SK-N-SH (cell line): ENCODE results near the gene KCNB1.

Experiments used
- CTCF ChIP-seq: fragments of 200-600 bp; sonication (generic); IDR thresholded peaks from 2 replicates; pipeline ENCODE4 v1.6.1; 2017; ENCODE audit warnings: antibody characterized with exemption, mild to moderate bottlenecking, moderate library complexity
- EZH2phosphoT487 ChIP-seq: fragments of 200-600 bp; sonication (generic); IDR thresholded peaks from 2 replicates; pipeline ENCODE4 v1.6.1; 2017; ENCODE audit warnings: low read depth, mixed run types, mild to moderate bottlenecking, antibody characterized with exemption, moderate library complexity, borderline replicate concordance
- GABPA ChIP-seq: IDR thresholded peaks from 2 replicates; pipeline ENCODE4 v1.4.0; 2012; ENCODE audit warnings: low read depth, mild to moderate bottlenecking
- MAX ChIP-seq: IDR thresholded peaks from 2 replicates; pipeline ENCODE4 v1.4.0; 2012; ENCODE audit warnings: low read depth
- MXI1 ChIP-seq: IDR thresholded peaks from 2 replicates; pipeline ENCODE4 v1.6.1; 2012; ENCODE audit warnings: mild to moderate bottlenecking, low read depth, low read length, improper control_type of control experiment
- POLR2AphosphoS5 ChIP-seq: IDR thresholded peaks from 2 replicates; pipeline ENCODE4 v1.6.1; 2012; ENCODE audit warnings: low read depth, low read length
- REST ChIP-seq: IDR thresholded peaks from 2 replicates; pipeline ENCODE4 v1.6.1; 2012; ENCODE audit warnings: mild to moderate bottlenecking, low read depth, low read length, moderate library complexity
- RFX5 ChIP-seq: IDR thresholded peaks from 2 replicates; pipeline ENCODE4 v1.6.1; 2012; ENCODE audit warnings: mild to moderate bottlenecking, improper control_type of control experiment, low read length
- USF1 ChIP-seq: IDR thresholded peaks from 2 replicates; pipeline ENCODE4 v1.4.0; 2012; ENCODE audit warnings: low read depth, borderline replicate concordance

- TF ChIP-seq GABPA, result no peak
- TF ChIP-seq EZH2phosphoT487, result no peak
- no peak for TF ChIP-seq CTCF
- TF ChIP-seq RFX5, result no peak
- no peak for TF ChIP-seq REST
- TF ChIP-seq MAX, result no peak
- no peak for TF ChIP-seq POLR2AphosphoS5
- TF ChIP-seq USF1, result no peak
- TF ChIP-seq MXI1, result no peak
Observed at GRCh38 chr20:49422161-49422560, 60.3 kb downstream of the KCNB1 start.
